AG09309 (cell line): ENCODE data around the gene SLC30A7.
"Not testable (repeated sequence)": the region's sequence is repeated elsewhere in the genome, so short reads cannot be mapped to it uniquely, and the experiment has no call there.

Experiments used
- DNase-seq: peaks from one replicate; pipeline ENCODE4 v3.0.0-alpha.2; 2010; ENCODE audit warnings: low read depth
- H3K4me3 ChIP-seq: 2 replicates; pipeline ENCODE4 v1.5.1; 2011; ENCODE audit warnings: mild to moderate bottlenecking, low read depth, low read length, moderate library complexity; ENCODE audit not compliant: control insufficient read depth
- TF ChIP-seq, protein P1 (sequence below): IDR thresholded peaks from 2 replicates; pipeline ENCODE4 v1.5.1; 2011; ENCODE audit warnings: mild to moderate bottlenecking, low read depth, low read length, inconsistent platforms; ENCODE audit not compliant: insufficient read depth, control insufficient read depth; ENCODE audit errors: missing control alignments

SLC30A7 gene

DNA sequence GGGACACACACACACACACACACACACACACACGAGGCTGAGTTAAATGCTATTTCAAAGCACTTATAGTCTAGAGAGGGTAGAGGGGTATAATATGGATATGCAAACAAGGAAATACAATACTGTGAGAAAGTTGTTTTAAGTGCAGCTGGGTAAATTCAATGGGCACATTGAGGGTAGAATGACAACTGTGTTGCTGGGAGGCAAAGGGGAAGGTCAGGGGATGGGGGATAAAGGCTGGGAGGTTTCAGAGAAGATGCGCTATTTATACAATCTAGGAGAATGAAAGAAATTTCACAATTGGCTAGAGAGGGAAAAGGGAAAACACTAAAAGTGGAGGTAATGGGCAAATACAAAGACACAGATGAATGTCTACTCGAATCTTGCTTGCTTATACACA, 20.7 kb upstream of the SLC30A7 start:
- no peak for DNase-seq
- no peak overlapping the region for H3K4me3 ChIP-seq
- TF ChIP-seq, protein P1, sequence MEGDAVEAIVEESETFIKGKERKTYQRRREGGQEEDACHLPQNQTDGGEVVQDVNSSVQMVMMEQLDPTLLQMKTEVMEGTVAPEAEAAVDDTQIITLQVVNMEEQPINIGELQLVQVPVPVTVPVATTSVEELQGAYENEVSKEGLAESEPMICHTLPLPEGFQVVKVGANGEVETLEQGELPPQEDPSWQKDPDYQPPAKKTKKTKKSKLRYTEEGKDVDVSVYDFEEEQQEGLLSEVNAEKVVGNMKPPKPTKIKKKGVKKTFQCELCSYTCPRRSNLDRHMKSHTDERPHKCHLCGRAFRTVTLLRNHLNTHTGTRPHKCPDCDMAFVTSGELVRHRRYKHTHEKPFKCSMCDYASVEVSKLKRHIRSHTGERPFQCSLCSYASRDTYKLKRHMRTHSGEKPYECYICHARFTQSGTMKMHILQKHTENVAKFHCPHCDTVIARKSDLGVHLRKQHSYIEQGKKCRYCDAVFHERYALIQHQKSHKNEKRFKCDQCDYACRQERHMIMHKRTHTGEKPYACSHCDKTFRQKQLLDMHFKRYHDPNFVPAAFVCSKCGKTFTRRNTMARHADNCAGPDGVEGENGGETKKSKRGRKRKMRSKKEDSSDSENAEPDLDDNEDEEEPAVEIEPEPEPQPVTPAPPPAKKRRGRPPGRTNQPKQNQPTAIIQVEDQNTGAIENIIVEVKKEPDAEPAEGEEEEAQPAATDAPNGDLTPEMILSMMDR = no peak

DNA sequence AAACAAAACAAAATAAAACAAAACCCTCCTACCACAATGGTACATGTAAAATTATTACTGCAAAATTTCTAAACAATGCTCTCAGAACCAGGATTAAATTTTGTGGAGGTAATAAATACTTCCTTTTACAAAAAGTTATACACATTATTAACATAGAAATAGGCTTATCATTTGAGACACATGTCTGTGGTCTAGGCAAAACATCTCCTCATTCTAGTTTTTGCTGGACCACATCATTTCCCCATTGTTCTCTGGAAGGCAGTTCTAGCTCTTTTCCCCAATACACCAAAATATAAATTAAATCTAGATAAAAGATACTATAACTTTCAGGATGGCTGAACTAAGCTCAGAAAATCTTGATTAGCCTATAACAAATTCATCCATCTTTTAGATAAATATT, 19.6 kb upstream of the SLC30A7 start:
- TF ChIP-seq, protein P1 = no peak
- DNase-seq = no peak
- no peak overlapping the region for H3K4me3 ChIP-seq

DNA sequence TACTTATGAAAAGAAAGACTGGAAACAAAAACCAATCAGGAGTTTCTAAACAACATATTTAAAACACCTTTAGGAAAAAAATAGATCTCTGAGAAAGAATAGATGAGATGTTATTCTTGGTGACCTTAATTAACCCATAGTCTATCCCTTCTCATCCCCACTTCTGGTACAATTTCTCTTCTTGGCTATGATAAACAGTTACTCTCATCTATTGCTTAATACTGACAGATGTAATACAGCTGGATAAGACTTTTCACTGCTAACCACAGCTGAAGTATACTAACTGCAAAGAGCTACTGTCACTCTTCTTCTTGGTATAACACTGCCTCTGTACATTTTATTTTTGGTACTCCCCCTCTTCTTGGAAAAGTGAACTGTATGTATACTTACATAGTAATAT, 16.5 kb upstream of the SLC30A7 start:
- TF ChIP-seq, protein P1 = no peak
- H3K4me3 ChIP-seq = no peak overlapping the region
- DNase-seq = no peak

DNA sequence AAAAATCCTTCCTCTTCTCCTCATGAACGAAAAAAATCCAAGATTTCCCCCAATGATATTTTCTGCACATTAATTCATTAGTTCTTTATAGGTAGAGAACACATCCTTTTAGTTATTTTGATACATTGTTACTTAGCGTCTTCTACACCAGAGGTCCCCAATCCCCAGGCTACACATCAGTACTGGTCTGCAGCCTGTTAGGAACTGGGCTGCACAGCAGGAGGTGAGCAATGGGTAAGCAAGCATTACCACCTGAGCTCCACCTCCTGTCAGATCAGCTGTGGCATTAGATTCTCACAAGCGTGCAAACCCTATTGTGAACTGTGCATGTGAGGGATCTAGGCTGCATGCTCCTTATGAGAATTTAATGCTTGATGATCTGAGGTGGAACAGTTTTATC, 14.2 kb upstream of the SLC30A7 start:
- TF ChIP-seq, protein P1 = no peak
- no peak for DNase-seq
- H3K4me3 ChIP-seq = no peak overlapping the region

DNA sequence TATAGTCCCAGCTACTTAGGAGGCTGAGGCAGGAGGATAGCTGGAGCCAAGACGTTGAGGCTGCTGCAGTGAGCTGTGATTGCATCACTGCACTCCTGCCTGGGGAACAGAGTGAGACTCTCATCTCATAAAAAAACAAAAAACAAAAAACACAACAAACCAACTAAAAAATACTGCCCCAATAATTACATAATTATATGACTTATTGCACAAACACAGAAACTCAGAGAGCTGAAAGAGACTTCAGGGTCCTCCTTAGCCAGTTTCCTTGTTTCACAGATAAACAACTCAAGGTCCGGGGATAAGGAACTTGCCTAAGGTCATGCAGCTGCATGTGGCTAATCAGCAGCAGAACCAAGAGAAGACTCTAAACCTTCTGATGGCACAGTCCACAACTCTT, 13.2 kb upstream of the SLC30A7 start:
- DNase-seq = no peak

DNA sequence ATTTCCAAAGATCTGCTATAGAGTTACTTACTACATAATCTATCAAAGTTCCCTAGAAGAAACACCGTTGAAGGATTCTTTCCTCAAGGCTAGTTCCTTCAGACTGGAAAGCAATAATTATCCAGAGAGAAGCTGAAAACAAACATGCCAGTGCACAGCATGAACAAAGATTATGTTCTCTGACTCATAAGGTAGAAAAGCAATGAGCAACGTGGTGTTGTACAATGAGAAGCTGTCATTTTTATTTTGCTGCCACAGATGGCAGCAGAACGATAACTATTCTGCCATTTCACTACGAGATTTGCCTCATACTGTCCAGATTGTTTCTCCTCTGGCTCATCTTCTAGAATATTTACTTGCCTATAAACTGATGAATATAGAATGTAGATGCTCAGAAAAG, 11.9 kb upstream of the SLC30A7 start:
- TF ChIP-seq, protein P1 = no peak
- H3K4me3 ChIP-seq = no peak overlapping the region

More for the DNA sequence above, 13.2 kb upstream of the SLC30A7 start:
- H3K4me3 ChIP-seq = no peak overlapping the region
- TF ChIP-seq, protein P1 = no peak

DNA sequence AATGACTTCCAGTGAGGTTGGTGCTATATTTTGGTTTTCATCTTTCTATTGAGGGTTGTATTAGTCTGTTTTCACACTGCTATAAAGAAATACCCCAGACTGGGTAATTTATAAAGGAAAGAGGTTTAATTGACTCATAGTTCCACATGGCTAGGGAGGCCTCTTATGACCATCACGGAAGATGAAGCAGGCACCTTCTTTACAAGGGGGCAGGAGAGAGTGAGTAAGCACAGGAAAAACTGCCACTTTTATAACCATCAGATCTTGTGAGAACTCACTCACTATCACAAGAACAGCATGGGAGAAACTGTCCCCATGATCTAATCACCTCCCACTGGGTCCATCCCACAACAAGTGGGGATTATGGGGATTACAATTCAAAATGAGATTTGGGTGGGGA, 6.9 kb upstream of the SLC30A7 start:
- not testable (repeated sequence) for DNase-seq

More for the DNA sequence above, 11.9 kb upstream of the SLC30A7 start:
- no peak for DNase-seq

DNA sequence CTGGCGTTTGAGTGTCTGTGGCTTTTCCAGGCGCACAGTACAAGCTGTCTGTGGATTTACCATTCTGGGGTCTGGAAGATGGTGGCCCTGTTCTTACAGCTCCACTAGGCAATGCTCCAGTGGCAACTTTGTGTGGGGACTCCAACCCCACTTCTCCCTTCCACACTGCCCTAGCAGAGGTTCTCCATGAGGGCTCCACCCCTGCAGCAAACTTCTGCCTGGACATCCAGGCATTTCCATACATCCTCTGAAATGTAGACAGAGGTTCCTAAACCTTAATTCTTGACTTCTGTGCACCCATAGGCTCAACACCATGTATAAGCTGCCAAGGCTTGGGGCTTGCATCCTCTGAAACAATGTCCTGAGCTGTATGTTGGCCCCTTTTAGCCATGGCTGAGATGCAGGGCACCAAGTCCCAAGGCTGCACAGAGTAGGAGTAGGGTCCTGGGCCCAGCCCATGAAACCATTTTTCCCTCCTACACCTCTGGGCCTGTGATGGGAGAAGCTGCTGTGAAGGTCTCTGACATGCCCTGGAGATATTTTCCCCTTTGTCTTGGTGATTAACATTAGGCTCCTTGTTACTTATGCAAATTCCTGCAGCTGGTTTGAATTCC, 5.9 kb upstream of the SLC30A7 start:
- not testable (repeated sequence) for H3K4me3 ChIP-seq, DNase-seq

More for the DNA sequence above, 6.9 kb upstream of the SLC30A7 start:
- not testable (repeated sequence) for H3K4me3 ChIP-seq
